Activated T-helper 1 cell treated with anti-CD3 and anti-CD28 coated beads, Interleukin-12 subunit alpha, Interleukin-12 subunit beta, Interleukin-2, Interleukin-4 antibody, amounts not matched to agents 30 ng/mL and 10 ng/mL and 1 ng/mL, durations not matched to agents 14 hours and 24 hours and 36 hours (primary cell): ENCODE results near the gene SLC41A3. TPM values are rescaled to one million over a fixed set of nuclear protein-coding genes. Genes with fewer than 3 reads are reported as not detected.

ENCODE experiments used
- DNase-seq: peaks from one replicate; pipeline ENCODE4 v3.0.0; 2021; ENCODE audit warnings: low spot score
- H3K27ac Mint-ChIP-seq: one replicate; pipeline ENCODE4 v1.8.0; 2021; ENCODE audit warnings: mild to moderate bottlenecking, mixed read lengths
- H3K27me3 Mint-ChIP-seq: one replicate; pipeline ENCODE4 v1.8.0; 2022; ENCODE audit warnings: mild to moderate bottlenecking, moderate library complexity, mixed read lengths; ENCODE audit not compliant: insufficient read depth
- H3K36me3 Mint-ChIP-seq: one replicate; pipeline ENCODE4 v1.8.0; 2021; ENCODE audit warnings: low read depth, mixed read lengths
- H3K4me1 Mint-ChIP-seq: one replicate; pipeline ENCODE4 v1.8.0; 2021; ENCODE audit warnings: low read depth, mixed read lengths
- H3K4me3 Mint-ChIP-seq: one replicate; pipeline ENCODE4 v1.8.0; 2021; ENCODE audit warnings: mild to moderate bottlenecking, moderate library complexity, mixed read lengths
- H3K9me3 Mint-ChIP-seq: one replicate; pipeline ENCODE4 v1.8.0; 2021; ENCODE audit warnings: mixed read lengths
- intact Hi-C: fragments of 100-400 bp; cut with micrococcal nuclease; formaldehyde crosslinking; loops from one replicate; pipeline ENCODE4 v1.15.1; 2024
- total RNA-seq: library from RNA; stranded (reverse); gene quantifications from 2 replicates; pipeline ENCODE4 v1.2.3, GENCODE V29; 2022

SLC41A3 gene
- total RNA-seq, 1 donor from 2014 or later, result 23.4 TPM

GRCh38 chr3:126116526-126116925 lies 32.6 kb upstream of the SLC41A3 start:
- no peaks in the 10 kb centered on the region for H3K36me3 Mint-ChIP-seq
- H3K4me3 Mint-ChIP-seq, result no peak overlapping the region
- H3K27me3 Mint-ChIP-seq, result peaks cover 2% of the 10 kb centered on the region
- no peaks in the 10 kb centered on the region for H3K9me3 Mint-ChIP-seq
- DNase-seq, result no peak
- H3K4me1 Mint-ChIP-seq, result no peaks in the 10 kb centered on the region
- intact Hi-C loops, result no loop called here
- no peak overlapping the region for H3K27ac Mint-ChIP-seq

GRCh38 chr3:126114443-126115386 lies 30.8 kb upstream of the SLC41A3 start:
- no peaks in the 10 kb centered on the region for H3K4me1 Mint-ChIP-seq
- H3K36me3 Mint-ChIP-seq, result no peaks in the 10 kb centered on the region
- H3K9me3 Mint-ChIP-seq, result no peaks in the 10 kb centered on the region
- no peak for DNase-seq
- no peak overlapping the region for H3K27ac Mint-ChIP-seq
- no peak overlapping the region for H3K4me3 Mint-ChIP-seq
- no peaks in the 10 kb centered on the region for H3K27me3 Mint-ChIP-seq
- intact Hi-C loops, result no loop called here

- DNase-seq, result no peak
- Mint-ChIP-seq H3K4me3 (no peak overlapping the region), H3K36me3 (no peaks in the 10 kb centered on the region), H3K27ac (no peak overlapping the region), H3K27me3 (no peaks in the 10 kb centered on the region), H3K9me3 (no peaks in the 10 kb centered on the region), H3K4me1 (no peaks in the 10 kb centered on the region)
- intact Hi-C loops, result no loop called here
Observed at GRCh38 chr3:126113733-126114442, 30.0 kb upstream of the SLC41A3 start.

GRCh38 chr3:126113238-126113555 lies 29.3 kb upstream of the SLC41A3 start:
- intact Hi-C loops, result no loop called here
- no peak for DNase-seq
- Mint-ChIP-seq H3K4me3 (no peak overlapping the region), H3K27me3 (no peaks in the 10 kb centered on the region), H3K4me1 (no peaks in the 10 kb centered on the region), H3K9me3 (no peaks in the 10 kb centered on the region), H3K27ac (no peak overlapping the region), H3K36me3 (no peaks in the 10 kb centered on the region)

- Mint-ChIP-seq H3K4me3 (no peak overlapping the region), H3K4me1 (no peaks in the 10 kb centered on the region), H3K36me3 (no peaks in the 10 kb centered on the region), H3K9me3 (no peaks in the 10 kb centered on the region), H3K27ac (no peak overlapping the region), H3K27me3 (no peaks in the 10 kb centered on the region)
- no peak for DNase-seq
- intact Hi-C loops, result no loop called here
Observed at GRCh38 chr3:126112531-126113237, 28.8 kb upstream of the SLC41A3 start.

- Mint-ChIP-seq H3K27me3 (no peaks in the 10 kb centered on the region), H3K36me3 (no peaks in the 10 kb centered on the region), H3K27ac (no peak overlapping the region), H3K9me3 (no peaks in the 10 kb centered on the region), H3K4me3 (no peak overlapping the region), H3K4me1 (no peaks in the 10 kb centered on the region)
- intact Hi-C loops, result no loop called here
- DNase-seq, result no peak
Observed at GRCh38 chr3:126111566-126112475, 27.9 kb upstream of the SLC41A3 start.

GRCh38 chr3:126111126-126111551 lies 27.2 kb upstream of the SLC41A3 start:
- intact Hi-C loops, result no loop called here
- H3K4me1 Mint-ChIP-seq, result no peaks in the 10 kb centered on the region
- H3K27me3 Mint-ChIP-seq, result no peaks in the 10 kb centered on the region

GRCh38 chr3:126110431-126111125 lies 26.7 kb upstream of the SLC41A3 start:
- H3K4me1 Mint-ChIP-seq, result no peaks in the 10 kb centered on the region
- intact Hi-C loops, result no loop called here
- no peaks in the 10 kb centered on the region for H3K36me3 Mint-ChIP-seq
- H3K4me3 Mint-ChIP-seq, result no peak overlapping the region
- H3K27ac Mint-ChIP-seq, result no peak overlapping the region
- H3K9me3 Mint-ChIP-seq, result no peaks in the 10 kb centered on the region
- no peaks in the 10 kb centered on the region for H3K27me3 Mint-ChIP-seq
- DNase-seq, result no peak

More at GRCh38 chr3:126111126-126111551, 27.2 kb upstream of the SLC41A3 start:
- Mint-ChIP-seq H3K9me3 (no peaks in the 10 kb centered on the region), H3K27ac (no peak overlapping the region), H3K36me3 (no peaks in the 10 kb centered on the region), H3K4me3 (no peak overlapping the region)
- DNase-seq, result no peak

GRCh38 chr3:126109880-126110235 lies 25.9 kb upstream of the SLC41A3 start:
- H3K4me3 Mint-ChIP-seq, result no peak overlapping the region
- H3K9me3 Mint-ChIP-seq, result no peaks in the 10 kb centered on the region
- DNase-seq, result no peak
- H3K27ac Mint-ChIP-seq, result no peak overlapping the region
- no peaks in the 10 kb centered on the region for H3K27me3 Mint-ChIP-seq
- no peaks in the 10 kb centered on the region for H3K36me3 Mint-ChIP-seq
- intact Hi-C loops, result no loop called here
- no peaks in the 10 kb centered on the region for H3K4me1 Mint-ChIP-seq

GRCh38 chr3:126109146-126109879 lies 25.4 kb upstream of the SLC41A3 start:
- no peak for DNase-seq
- H3K36me3 Mint-ChIP-seq, result no peaks in the 10 kb centered on the region
- no peak overlapping the region for H3K4me3 Mint-ChIP-seq
- H3K27me3 Mint-ChIP-seq, result no peaks in the 10 kb centered on the region
- no peaks in the 10 kb centered on the region for H3K9me3 Mint-ChIP-seq
- H3K27ac Mint-ChIP-seq, result no peak overlapping the region
- intact Hi-C loops, result no loop called here
- H3K4me1 Mint-ChIP-seq, result no peaks in the 10 kb centered on the region

- intact Hi-C loops, result no loop called here
- Mint-ChIP-seq H3K9me3 (no peaks in the 10 kb centered on the region), H3K4me1 (no peaks in the 10 kb centered on the region), H3K4me3 (no peak overlapping the region), H3K27me3 (no peaks in the 10 kb centered on the region), H3K36me3 (no peaks in the 10 kb centered on the region), H3K27ac (no peak overlapping the region)
- no peak for DNase-seq
Observed at GRCh38 chr3:126108676-126109050, 24.7 kb upstream of the SLC41A3 start.
